H1 (cell line): ENCODE data around the gene APC2.

ENCODE experiments used
- ATF2 ChIP-seq: IDR thresholded peaks from 2 replicates; pipeline ENCODE4 v1.6.1; 2012; ENCODE audit warnings: low read length, inconsistent platforms
- CEBPB ChIP-seq: IDR thresholded peaks from 2 replicates; pipeline ENCODE4 v1.6.1; 2012; ENCODE audit warnings: low read depth, low read length
- CHD2 ChIP-seq: IDR thresholded peaks from 2 replicates; pipeline ENCODE4 v1.6.1; 2012; ENCODE audit warnings: low read length, improper control_type of control experiment
- CTCF ChIP-seq, 3 experiments: IDR thresholded peaks; 1 replicate in 2 of 3; 2 replicates in 1 of 3; pipeline versions ENCODE4 v1.5.1 to v1.6.1; 2011; ENCODE audit warnings: low read length in 3 of 3, mild to moderate bottlenecking in 3 of 3, inconsistent platforms in 2 of 3, low read depth in 1 of 3, moderate library complexity in 1 of 3; ENCODE audit not compliant: insufficient read depth in 1 of 3; ENCODE audit errors: control extremely low read depth in 1 of 3
- EZH2 ChIP-seq: fragments of 200-600 bp; sonication (generic); IDR thresholded peaks from 2 replicates; pipeline ENCODE4 v1.7.1; 2012; ENCODE audit warnings: low read depth, mild to moderate bottlenecking, moderate library complexity, low read length, inconsistent platforms; ENCODE audit not compliant: severe bottlenecking
- GTF2F1 ChIP-seq: IDR thresholded peaks from 2 replicates; pipeline ENCODE4 v1.6.1; 2012; ENCODE audit warnings: low read depth, low read length, improper control_type of control experiment, borderline replicate concordance
- POLR2AphosphoS5 ChIP-seq: IDR thresholded peaks from 2 replicates; pipeline ENCODE4 v1.6.1; 2011; ENCODE audit warnings: low read depth, low read length
- RNF2 ChIP-seq: fragments of 200-900, 300-1000 bp; sonication (generic); IDR thresholded peaks from 2 replicates; pipeline ENCODE4 v1.7.1; 2016; ENCODE audit warnings: borderline replicate concordance, low read depth, mild to moderate bottlenecking, antibody characterized with exemption, low read length; ENCODE audit not compliant: poor library complexity, severe bottlenecking; ENCODE audit errors: missing control alignments
- TBP ChIP-seq: IDR thresholded peaks from 2 replicates; pipeline ENCODE4 v1.6.1; 2011; ENCODE audit warnings: low read depth, low read length, improper control_type of control experiment
- YY1 ChIP-seq: IDR thresholded peaks from 2 replicates; pipeline ENCODE4 v1.6.1; 2011; ENCODE audit warnings: low read depth, mild to moderate bottlenecking, low read length

GRCh38 chr19:1514986-1515721, 65.2 kb downstream of the APC2 start:
- TF ChIP-seq CEBPB (no peak), CTCF (IDR thresholded peaks at IDR 0.05; ENCODE audit: control extremely low read depth in 1 of 3, insufficient read depth in 1 of 3, low read depth in 1 of 3, low read length in 3 of 3) (no peak), EZH2 (no peak), POLR2AphosphoS5 (no peak), TBP (no peak), YY1 (no peak), ATF2 (no peak), RNF2 (no peak), GTF2F1 (no peak), CHD2 (no peak)
